Bronchial epithelial cell (primary cell): ENCODE measurements around the gene RBM26. TPM values are rescaled to one million over a fixed set of nuclear protein-coding genes. Genes with fewer than 3 reads are reported as not detected.

Source experiments
- DNase-seq: peaks from one replicate; pipeline ENCODE4 v3.0.0-alpha.2; 2010; ENCODE audit warnings: low read depth
- FAIRE-seq: peaks from 2 replicates; lab custom pipeline; 2011; peaks lifted over from hg19 to GRCh38; lab: Jason Lieb, UNC
- H3K27me3 ChIP-seq: 2 replicates; pipeline ENCODE4 v1.5.1; 2011; ENCODE audit warnings: low read length; ENCODE audit not compliant: control insufficient read depth, insufficient read depth
- H3K36me3 ChIP-seq: 2 replicates; pipeline ENCODE4 v1.5.1; 2011; ENCODE audit warnings: low read length; ENCODE audit not compliant: control insufficient read depth, insufficient read depth
- H3K4me3 ChIP-seq: 2 replicates; pipeline ENCODE4 v1.5.1; 2011; ENCODE audit warnings: mild to moderate bottlenecking, low read depth, low read length, control low read depth
- CTCF ChIP-seq: IDR thresholded peaks from 2 replicates; pipeline ENCODE4 v1.5.1; 2011; ENCODE audit warnings: mild to moderate bottlenecking, moderate library complexity, low read length, control low read depth, inconsistent platforms; ENCODE audit not compliant: insufficient read depth, severe bottlenecking
- total RNA-seq: library from RNA; depleted of rRNA; stranded (reverse); fragments of >200 nt; gene quantifications from 2 replicates; pipeline ENCODE4 v1.2.1, GENCODE V29; 2014

The RBM26 gene
- total RNA-seq, 1 donor from 2014 or later = 13.7 TPM

GRCh38 chr13:79423340-79423739, 17.3 kb upstream of the RBM26 start:
- Histone ChIP-seq H3K4me3 (no peak overlapping the region), H3K36me3 (no peaks in the 10 kb centered on the region), H3K27me3 (no peaks in the 10 kb centered on the region)
- no peak for TF ChIP-seq CTCF
- no peak for DNase-seq
- FAIRE-seq = no peak

DNA sequence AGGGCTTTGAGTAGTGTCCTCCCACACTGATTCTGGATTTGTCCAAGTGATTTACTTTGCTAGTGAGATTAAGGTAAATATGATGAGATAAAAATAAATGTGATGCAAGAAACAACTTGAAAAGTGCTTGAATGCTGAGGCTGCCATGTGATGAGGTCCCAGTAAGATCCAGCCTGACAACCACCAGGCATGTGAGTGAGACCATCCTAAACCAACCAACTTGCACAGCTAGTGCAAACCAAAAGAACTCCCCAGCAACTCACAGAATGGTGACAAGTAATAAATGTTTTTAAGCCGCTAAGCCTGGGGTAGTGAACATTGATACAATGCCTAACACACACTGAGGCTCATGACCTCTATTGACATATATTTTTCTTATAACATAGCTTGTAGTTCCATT, 13.3 kb upstream of the RBM26 start:
- FAIRE-seq = peak; percentile 40
- no peak for TF ChIP-seq CTCF
- no peak for DNase-seq
- Histone ChIP-seq H3K4me3 (no peak overlapping the region), H3K36me3 (no peaks in the 10 kb centered on the region), H3K27me3 (no peaks in the 10 kb centered on the region)

GRCh38 chr13:79417741-79418140, 11.7 kb upstream of the RBM26 start:
- no peak for FAIRE-seq

DNA sequence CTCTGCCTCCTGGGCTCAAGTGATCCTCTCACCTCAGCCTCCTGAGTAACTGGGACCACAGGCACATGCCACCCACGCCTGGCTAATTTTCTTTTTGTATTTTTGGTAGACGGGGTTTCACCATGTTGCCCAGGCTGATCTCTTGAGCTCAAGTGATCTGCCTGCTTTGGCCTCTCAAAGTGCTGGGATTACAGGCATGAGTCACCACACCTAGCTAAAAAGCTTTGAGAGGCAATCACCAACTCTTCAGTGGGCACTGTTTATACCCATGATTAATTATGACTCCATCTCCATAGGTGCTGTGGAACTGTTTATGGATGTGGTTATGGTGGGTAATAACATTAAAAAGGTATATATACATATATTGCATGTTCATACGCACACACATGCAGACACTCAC, 7.5 kb upstream of the RBM26 start:
- FAIRE-seq (no peak), DNase-seq (peak; percentile 64)
- H3K4me3 ChIP-seq = no peak overlapping the region
- no peak for TF ChIP-seq CTCF
- H3K27me3 ChIP-seq = no peaks in the 10 kb centered on the region
- H3K36me3 ChIP-seq = no peaks in the 10 kb centered on the region

More at GRCh38 chr13:79417741-79418140, 11.7 kb upstream of the RBM26 start:
- H3K4me3 ChIP-seq = no peak overlapping the region
- DNase-seq = peak; percentile 53
- no peak for TF ChIP-seq CTCF
- no peaks in the 10 kb centered on the region for H3K27me3 ChIP-seq
- H3K36me3 ChIP-seq = no peaks in the 10 kb centered on the region

- Histone ChIP-seq H3K36me3 (no peaks in the 10 kb centered on the region), H3K27me3 (no peaks in the 10 kb centered on the region), H3K4me3 (no peak overlapping the region)
- DNase-seq (no peak), FAIRE-seq (no peak)
- no peak for TF ChIP-seq CTCF
Observed at GRCh38 chr13:79409828-79410227, 3.8 kb upstream of the RBM26 start.

DNA sequence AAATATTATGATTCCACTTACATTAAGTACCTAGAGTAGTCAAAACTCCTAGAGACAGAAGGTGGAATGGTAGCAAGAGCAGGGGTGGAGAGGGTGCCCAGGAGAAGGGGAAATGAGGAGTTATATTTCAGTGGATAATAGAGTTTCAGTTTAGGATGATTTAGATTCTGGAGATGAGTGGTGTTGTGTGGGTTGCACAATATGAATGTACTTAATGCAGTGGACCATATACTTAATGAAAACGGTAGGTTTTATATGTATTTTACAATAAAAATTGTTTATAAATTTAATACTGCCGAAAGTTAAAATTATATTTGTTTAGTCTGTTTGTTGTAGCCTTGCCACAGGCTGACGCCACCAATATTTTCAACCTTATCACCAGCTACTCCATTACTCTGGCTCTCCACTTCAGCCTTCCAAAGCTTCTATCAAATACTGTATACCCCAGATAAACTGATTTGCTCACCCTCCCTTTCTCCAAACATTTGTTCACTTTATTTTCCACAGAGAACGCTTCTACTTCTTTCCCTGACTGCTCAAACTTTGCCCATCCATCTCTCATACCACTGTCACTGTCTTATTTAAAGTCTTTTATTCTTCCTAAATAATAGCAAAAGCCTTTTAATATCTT, 1.4 kb upstream of the RBM26 start:
- DNase-seq = no peak

More for the DNA sequence above, 1.4 kb upstream of the RBM26 start:
- no peaks in the 10 kb centered on the region for H3K27me3 ChIP-seq
- H3K4me3 ChIP-seq = no peak overlapping the region
- no peak for FAIRE-seq
- no peaks in the 10 kb centered on the region for H3K36me3 ChIP-seq
- TF ChIP-seq CTCF = no peak
